Activated CD4-positive, CD25-positive, alpha-beta regulatory T cell treated with anti-CD3 and anti-CD28 coated beads, Interleukin-2, amount 50 U/mL, for 24 hours (primary cell): ENCODE results near the gene TRMT112.

Source experiments
- ATAC-seq, 2 donors: fragments of 150-1000 bp; cut with Tn5 transposase; one replicate each; pipeline ENCODE4 v1.10.0; 2021; ENCODE audit warnings: mild to moderate bottlenecking in 1 of 2, moderate library complexity in 1 of 2

Gene TRMT112

GRCh38 chr11:64268025-64268892, 49.1 kb downstream of the TRMT112 start:
- ATAC-seq: no peak

- ATAC-seq: no peak
Measured at GRCh38 chr11:64267207-64267945, 50.0 kb downstream of the TRMT112 start.
